Ovary (tissue), 9 donors: ENCODE data around the gene RHOC. TPM values are rescaled to one million over a fixed set of nuclear protein-coding genes. Genes with fewer than 3 reads are reported as not detected.

Source experiments
- DNase-seq, 5 donors: peaks; one replicate each; pipeline ENCODE4 v3.0.0-alpha.2; 2019 to 2020
- H3K27ac ChIP-seq, 2 donors: fragments of 200-600 bp; one replicate each; pipeline versions ENCODE4 v1.5.1 to v1.8.0; 2019 to 2022
- H3K27me3 ChIP-seq: fragments of 200-600 bp; one replicate; pipeline ENCODE4 v1.8.0; 2022
- H3K36me3 ChIP-seq: fragments of 200-600 bp; sonication (generic); one replicate; pipeline ENCODE4 v1.5.1; 2019
- H3K4me1 ChIP-seq: one replicate; pipeline ENCODE4 v1.8.1; 2013; ENCODE audit warnings: mild to moderate bottlenecking, moderate library complexity; ENCODE audit not compliant: insufficient read depth
- H3K4me3 ChIP-seq: fragments of 200-600 bp; sonication (generic); one replicate; pipeline ENCODE4 v1.5.1; 2017
- H3K9me3 ChIP-seq, 2 donors: fragments of 200-600 bp in 1 of 2; sonication (generic) in 1 of 2; one replicate each; pipeline versions ENCODE4 v1.5.1 to v1.8.1; 2013 to 2019; ENCODE audit warnings: mild to moderate bottlenecking in 1 of 2, moderate library complexity in 1 of 2
- CTCF ChIP-seq, 3 donors: fragments of 450-650 bp in 2 of 3; fragments of 200-600 bp in 1 of 3; IDR thresholded peaks; one replicate each; pipeline versions ENCODE4 v1.5.1 to v1.8.0; 2016 to 2022; ENCODE audit warnings: antibody characterized with exemption in 3 of 3, mild to moderate bottlenecking in 1 of 3
- EP300 ChIP-seq: sonication (generic); formaldehyde crosslinking; IDR thresholded peaks from one replicate; pipeline ENCODE4 v1.6.1; 2017; ENCODE audit warnings: antibody characterized with exemption
- POLR2A ChIP-seq: fragments of 450-650 bp; IDR thresholded peaks from one replicate; pipeline ENCODE4 v1.6.1; 2017; ENCODE audit warnings: antibody characterized with exemption, mild to moderate bottlenecking, moderate library complexity
- WGBS, 3 donors: extraction: QIAGEN DNeasy Blood & Tissue Kit in 1 of 3; methylation state at CpG; one replicate each; pipeline versions ENCODE4 v1.1.5 to v1.1.7; 2013 to 2017; 5-methylcytosine and 5-hydroxymethylcytosine counted together
- intact Hi-C, 4 donors: fragments of 100-400 bp; cut with DNase I; formaldehyde crosslinking; loops; one replicate each; pipeline versions ENCODE4 v1.11.0 to v1.15.1; 2022 to 2023
- polyA plus RNA-seq, 2 donors: library from polyadenylated mRNA; stranded (reverse); fragments of 200-250 nt in 1 of 2; fragments of 350-450 nt in 1 of 2; fragmentation: Illumina TruSeq in 1 of 2; extraction: RNeasy Lipid Tissue Mini Kit (QIAGEN cat#74804) in 1 of 2; gene quantifications; one replicate each; pipeline ENCODE4 v1.2.3, GENCODE V29; 2013 to 2014
- total RNA-seq, 7 donors: library from RNA; depleted of rRNA in 2 of 7; stranded (reverse); fragments of >200 nt in 2 of 7; fragmentation: NEBNext Ultra II Directional in 3 of 7; extraction: Animal tissue kit (Norgen Biotek cat#: 25700) in 3 of 7; gene quantifications; one replicate each; pipeline versions ENCODE4 v1.1.0 to v1.2.4, GENCODE V29; 2016 to 2023
- donor health status: DM: no; HTN: no; CAD: no; lungs with moderate emphysema.
- donor health status: DM: no; HTN: no; CAD: no.
- donor health status: Bipolar disorder and iron deficiency.
- donor health status: DM: yes; HTN: yes; CAD: no.
- donor health status: DM: no; HTN: no; CAD: no.
- donor health status: DM: yes; HTN: yes; CAD: no.

The RHOC gene
- total and polyA plus RNA-seq, 9 donors: 177 to 308 (median 214) TPM

- Histone ChIP-seq H3K4me1 (peaks cover 19% of the 10 kb centered on the region), H3K9me3 (no peaks in the 10 kb centered on the region), H3K36me3 (no peaks in the 10 kb centered on the region), H3K27ac (peak overlapping the region in 1 of 2 donors; percentile 81), H3K27me3 (no peaks in the 10 kb centered on the region), H3K4me3 (no peak overlapping the region)
- no peak for DNase-seq
- 88 to 94% (median 92%) methylated on average over 9 of the region's 9 CpGs for WGBS, 3 donors
- intact Hi-C loops: no loop called here
- no peak for TF ChIP-seq POLR2A
- TF ChIP-seq CTCF (IDR thresholded peaks at IDR 0.05): no peak
- no peak for TF ChIP-seq EP300
Measured at GRCh38 chr1:112697781-112698201, 9.1 kb downstream of the RHOC start.

- 77 to 87% (median 86%) methylated on average over 7 of the region's 7 CpGs for WGBS, 3 donors
- peaks cover 18% of the 10 kb centered on the region for H3K4me1 ChIP-seq
- H3K27ac ChIP-seq: no peak overlapping the region
Measured at GRCh38 chr1:112696578-112697314, 10.2 kb downstream of the RHOC start.

GRCh38 chr1:112695276-112695675 lies 11.7 kb downstream of the RHOC start:
- TF ChIP-seq POLR2A: no peak
- no peak for TF ChIP-seq EP300
- no peak for TF ChIP-seq CTCF (IDR thresholded peaks at IDR 0.05)
- peak in 1 of 5 donors; percentile 11 for DNase-seq
- Histone ChIP-seq H3K27ac (no peak overlapping the region), H3K4me3 (no peak overlapping the region), H3K27me3 (no peaks in the 10 kb centered on the region), H3K4me1 (peaks cover 7% of the 10 kb centered on the region), H3K9me3 (no peaks in the 10 kb centered on the region), H3K36me3 (no peaks in the 10 kb centered on the region)
- WGBS, 3 donors: 91 to 96% (median 92%) methylated on average over 9 of the region's 9 CpGs
- intact Hi-C loops: no loop called here

More at GRCh38 chr1:112696578-112697314, 10.2 kb downstream of the RHOC start:
- H3K36me3 ChIP-seq: no peaks in the 10 kb centered on the region
- no peak for TF ChIP-seq POLR2A
- no peaks in the 10 kb centered on the region for H3K27me3 ChIP-seq
- H3K9me3 ChIP-seq: no peaks in the 10 kb centered on the region
- no peak overlapping the region for H3K4me3 ChIP-seq
- intact Hi-C loops: no loop called here
- DNase-seq: no peak

- Histone ChIP-seq H3K9me3 (no peaks in the 10 kb centered on the region), H3K27ac (no peak overlapping the region), H3K4me1 (peaks cover 2% of the 10 kb centered on the region), H3K4me3 (no peak overlapping the region), H3K27me3 (no peaks in the 10 kb centered on the region), H3K36me3 (no peaks in the 10 kb centered on the region)
- WGBS, 3 donors: 77 to 86% (median 84%) methylated on average over 15 of the region's 15 CpGs
- DNase-seq: peak in 1 of 5 donors; percentile 14
- no peak for TF ChIP-seq CTCF (IDR thresholded peaks at IDR 0.05)
- intact Hi-C loops: no loop called here
Measured at GRCh38 chr1:112694363-112694929, 12.5 kb downstream of the RHOC start.

- no peak for DNase-seq
- intact Hi-C loops: no loop called here
- H3K4me1 ChIP-seq: peaks cover 2% of the 10 kb centered on the region
- no peak for TF ChIP-seq POLR2A
- TF ChIP-seq EP300: no peak
- no peak for TF ChIP-seq CTCF (IDR thresholded peaks at IDR 0.05)
- no peaks in the 10 kb centered on the region for H3K27me3 ChIP-seq
- H3K36me3 ChIP-seq: no peaks in the 10 kb centered on the region
- H3K4me3 ChIP-seq: no peak overlapping the region
- no peaks in the 10 kb centered on the region for H3K9me3 ChIP-seq
- no peak overlapping the region for H3K27ac ChIP-seq
- WGBS, 3 donors: 77 to 93% (median 89%) methylated on average over 6 of the region's 6 CpGs
Measured at GRCh38 chr1:112693821-112694220, 13.1 kb downstream of the RHOC start.
